HFFc6 (cell line): ENCODE results near the gene MAGI1. TPM values are rescaled to one million over a fixed set of nuclear protein-coding genes. Genes with fewer than 3 reads are reported as not detected.

ENCODE experiments used
- DNase-seq: peaks from one replicate; pipeline ENCODE4 v3.0.0-alpha.2; 2018
- H3K27ac Mint-ChIP-seq: 2 replicates; pipeline ENCODE4 v1.8.0; 2020; ENCODE audit warnings: mild to moderate bottlenecking, mixed read lengths
- H3K27me3 Mint-ChIP-seq: 2 replicates; pipeline ENCODE4 v1.8.0; 2021; ENCODE audit warnings: mild to moderate bottlenecking, moderate library complexity, mixed read lengths; ENCODE audit not compliant: insufficient read depth
- H3K36me3 Mint-ChIP-seq: 2 replicates; pipeline ENCODE4 v1.8.0; 2021; ENCODE audit warnings: low read depth, mixed read lengths
- H3K4me1 Mint-ChIP-seq: 2 replicates; pipeline ENCODE4 v1.8.0; 2020; ENCODE audit warnings: low read depth, mixed read lengths
- H3K4me3 Mint-ChIP-seq: 2 replicates; pipeline ENCODE4 v1.8.0; 2020; ENCODE audit warnings: mild to moderate bottlenecking, moderate library complexity, mixed read lengths
- H3K9me3 Mint-ChIP-seq: 2 replicates; pipeline ENCODE4 v1.8.0; 2020; ENCODE audit warnings: mild to moderate bottlenecking, mixed read lengths
- CTCF ChIP-seq: fragments of 200-600 bp; sonication (generic); IDR thresholded peaks from 2 replicates; pipeline ENCODE4 v1.5.0; 2021; ENCODE audit warnings: antibody characterized with exemption, mild to moderate bottlenecking
- total RNA-seq, 6 experiments: library from RNA; stranded (reverse); fragmentation: NEBNext Ultra II Directional; extraction: Animal tissue kit (Norgen Biotek cat#: 25700); gene quantifications; 2 replicates in 1 of 6; 3 replicates in 5 of 6; pipeline ENCODE4 v1.2.3, GENCODE V29; 2021

Gene MAGI1
- total RNA-seq, 6 experiments from 2014 or later, result 21.1 to 30.5 (median 22.4) TPM

- TF ChIP-seq CTCF, result no peak
- H3K4me3 Mint-ChIP-seq, result no peak overlapping the region
- no peak for DNase-seq
- no peaks in the 10 kb centered on the region for H3K36me3 Mint-ChIP-seq
- no peak overlapping the region for H3K27ac Mint-ChIP-seq
- H3K4me1 Mint-ChIP-seq, result peaks cover 8% of the 10 kb centered on the region; the same call in 1 of the 2 replicates
- peaks cover under 1% of the 10 kb centered on the region for H3K27me3 Mint-ChIP-seq
- no peaks in the 10 kb centered on the region for H3K9me3 Mint-ChIP-seq
These were observed 363.7 kb downstream of the MAGI1 start for GRCh38 chr3:65675011-65675410.

DNA sequence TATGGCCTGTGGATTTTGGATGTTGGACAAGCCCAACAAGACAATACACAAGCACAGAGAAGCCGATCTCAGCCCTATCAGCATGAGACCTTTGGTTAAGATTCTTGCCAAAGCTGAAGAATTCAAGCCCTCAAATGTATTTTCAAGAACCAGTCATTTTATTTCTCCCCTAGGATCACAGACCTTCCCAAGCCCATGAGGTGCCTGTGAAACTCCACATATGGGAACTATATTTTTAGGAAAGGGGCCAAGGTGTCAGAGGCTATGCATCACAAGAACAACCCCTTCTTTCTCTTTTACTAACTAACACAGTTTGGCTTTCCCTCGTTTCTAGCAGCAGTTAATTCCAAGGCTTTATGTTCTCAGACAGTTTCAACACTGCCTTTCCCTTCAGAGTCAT lies 364.5 kb downstream of the MAGI1 start:
- no peak for DNase-seq
- TF ChIP-seq CTCF, result no peak
- Mint-ChIP-seq H3K27me3 (no peaks in the 10 kb centered on the region; the same call in 1 of the 2 replicates), H3K4me1 (peaks cover 12% of the 10 kb centered on the region), H3K27ac (no peak overlapping the region), H3K9me3 (no peaks in the 10 kb centered on the region), H3K4me3 (no peak overlapping the region), H3K36me3 (no peaks in the 10 kb centered on the region)

DNA sequence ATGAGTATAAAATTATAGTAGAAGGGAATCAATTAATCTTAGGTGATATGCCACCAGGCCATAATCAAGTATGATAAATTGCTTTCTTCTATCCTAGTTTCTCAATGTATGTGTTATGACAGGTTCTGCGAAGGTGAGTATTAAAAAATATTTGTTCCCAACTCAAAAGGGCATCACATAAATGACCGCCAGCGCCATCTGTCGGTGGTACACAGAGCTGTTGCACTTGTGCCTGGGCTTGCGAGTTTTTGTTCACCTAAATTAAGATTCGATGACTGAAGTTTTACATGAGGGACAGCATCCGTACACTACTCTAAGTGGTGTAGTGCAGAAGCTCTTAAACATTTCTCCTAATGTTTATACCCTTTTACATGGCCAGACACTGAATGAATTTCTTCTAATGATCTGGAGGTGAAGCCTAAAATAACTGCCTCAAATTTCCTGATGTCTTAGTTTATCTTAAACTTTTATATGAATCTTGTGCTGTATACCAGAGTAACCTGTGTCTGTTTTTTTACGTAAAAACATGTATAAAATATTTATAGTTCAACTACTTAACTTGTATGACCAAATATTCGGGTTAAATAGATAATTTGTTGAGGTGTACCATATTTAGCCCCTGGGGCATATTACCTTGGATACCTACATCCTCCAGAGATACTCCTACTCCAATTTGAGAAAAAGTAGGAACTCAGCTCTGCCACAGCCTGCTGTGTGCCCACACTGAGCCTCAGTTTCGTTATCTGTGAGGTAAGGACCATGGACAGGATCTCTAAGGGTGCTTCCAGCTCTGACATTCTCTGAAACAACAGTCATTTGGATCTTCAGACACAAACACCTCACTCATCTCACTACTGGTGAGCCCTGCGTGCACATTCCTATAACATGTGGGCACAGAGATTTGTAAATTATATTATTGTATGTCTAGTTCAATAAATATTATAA lies 365.6 kb downstream of the MAGI1 start:
- Mint-ChIP-seq H3K4me3 (no peak overlapping the region), H3K9me3 (no peaks in the 10 kb centered on the region), H3K36me3 (no peaks in the 10 kb centered on the region), H3K27me3 (no peaks in the 10 kb centered on the region), H3K4me1 (peaks cover 8% of the 10 kb centered on the region), H3K27ac (no peak overlapping the region)
- DNase-seq, result peak; percentile 21
- peak; percentile 95 for TF ChIP-seq CTCF

DNA sequence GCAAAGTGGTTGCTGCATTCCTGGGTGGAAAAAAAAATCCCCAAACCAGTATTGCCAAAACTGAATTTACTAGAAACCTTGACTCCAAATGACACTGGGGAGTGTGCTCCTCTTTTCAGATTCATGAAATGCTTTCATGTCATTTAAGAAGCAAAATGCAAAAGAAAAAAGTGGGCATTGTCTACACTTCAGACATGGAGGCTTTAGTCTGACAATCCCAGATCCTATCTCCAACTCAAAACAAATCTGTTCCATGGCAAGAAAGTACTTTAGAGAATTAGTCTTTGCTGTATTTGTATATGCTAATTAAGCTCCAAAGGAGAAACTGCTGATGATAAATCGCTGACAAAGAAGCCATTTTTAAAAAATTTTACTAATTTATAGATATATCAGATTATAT lies 366.7 kb downstream of the MAGI1 start:
- no peak for TF ChIP-seq CTCF
- Mint-ChIP-seq H3K9me3 (no peaks in the 10 kb centered on the region), H3K4me1 (peaks cover 11% of the 10 kb centered on the region), H3K27me3 (no peaks in the 10 kb centered on the region), H3K4me3 (no peak overlapping the region), H3K36me3 (no peaks in the 10 kb centered on the region), H3K27ac (no peak overlapping the region)
- no peak for DNase-seq

DNA sequence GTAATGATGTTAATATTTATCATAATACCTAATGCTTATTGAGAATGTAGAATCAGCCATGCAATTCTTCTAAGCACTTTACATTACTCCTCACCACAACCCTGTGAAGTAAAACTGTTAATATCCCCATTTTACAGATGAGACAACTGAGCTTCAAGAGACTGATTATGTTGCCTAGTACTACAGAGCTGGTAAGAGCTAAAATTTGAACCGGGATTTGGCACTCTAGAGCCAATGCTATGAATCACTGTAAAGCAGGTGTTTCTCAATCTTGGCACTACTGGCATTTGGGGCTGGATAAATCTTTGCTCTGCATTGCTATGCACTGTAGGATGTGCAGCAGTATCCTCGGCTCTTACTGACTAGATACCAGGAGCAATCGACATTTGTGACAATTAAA lies 367.7 kb downstream of the MAGI1 start:
- no peak for TF ChIP-seq CTCF
- no peaks in the 10 kb centered on the region for H3K36me3 Mint-ChIP-seq
- H3K27me3 Mint-ChIP-seq, result peaks cover 3% of the 10 kb centered on the region; the same call in 1 of the 2 replicates
- no peaks in the 10 kb centered on the region for H3K9me3 Mint-ChIP-seq
- H3K27ac Mint-ChIP-seq, result no peak overlapping the region
- DNase-seq, result no peak
- no peak overlapping the region for H3K4me3 Mint-ChIP-seq
- H3K4me1 Mint-ChIP-seq, result peaks cover 21% of the 10 kb centered on the region
